H54 (cell line): Measurements from ENCODE around the gene SLITRK5.

Source experiments
- DNase-seq: peaks from one replicate; pipeline ENCODE4 v3.0.0; 2011; ENCODE audit warnings: low spot score, mixed read lengths; ENCODE audit not compliant: insufficient read length
- FAIRE-seq: peaks from 3 replicates; lab custom pipeline; 2011; peaks lifted over from hg19 to GRCh38; lab: Jason Lieb, UNC
- POLR2A ChIP-seq: IDR thresholded peaks from 2 replicates; pipeline ENCODE4 v1.6.1; 2011; ENCODE audit warnings: low read depth, mild to moderate bottlenecking, low read length

SLITRK5 gene

DNA sequence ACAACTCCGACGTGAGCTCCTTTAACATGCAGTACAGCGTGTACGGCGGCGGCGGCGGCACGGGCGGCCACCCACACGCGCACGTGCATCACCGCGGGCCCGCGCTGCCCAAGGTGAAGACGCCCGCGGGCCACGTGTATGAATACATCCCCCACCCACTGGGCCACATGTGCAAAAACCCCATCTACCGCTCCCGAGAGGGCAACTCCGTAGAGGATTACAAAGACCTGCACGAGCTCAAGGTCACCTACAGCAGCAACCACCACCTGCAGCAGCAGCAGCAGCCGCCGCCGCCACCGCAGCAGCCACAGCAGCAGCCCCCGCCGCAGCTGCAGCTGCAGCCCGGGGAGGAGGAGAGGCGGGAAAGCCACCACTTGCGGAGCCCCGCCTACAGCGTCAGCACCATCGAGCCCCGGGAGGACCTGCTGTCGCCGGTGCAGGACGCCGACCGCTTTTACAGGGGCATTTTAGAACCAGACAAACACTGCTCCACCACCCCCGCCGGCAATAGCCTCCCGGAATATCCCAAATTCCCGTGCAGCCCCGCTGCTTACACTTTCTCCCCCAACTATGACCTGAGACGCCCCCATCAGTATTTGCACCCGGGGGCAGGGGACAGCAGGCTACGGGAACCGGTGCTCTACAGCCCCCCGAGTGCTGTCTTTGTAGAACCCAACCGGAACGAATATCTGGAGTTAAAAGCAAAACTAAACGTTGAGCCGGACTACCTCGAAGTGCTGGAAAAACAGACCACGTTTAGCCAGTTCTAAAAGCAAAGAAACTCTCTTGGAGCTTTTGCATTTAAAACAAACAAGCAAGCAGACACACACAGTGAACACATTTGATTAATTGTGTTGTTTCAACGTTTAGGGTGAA lies 6.6 kb downstream of the SLITRK5 start:
- TF ChIP-seq POLR2A = no peak
- DNase-seq (peak; percentile 51), FAIRE-seq (no peak)

DNA sequence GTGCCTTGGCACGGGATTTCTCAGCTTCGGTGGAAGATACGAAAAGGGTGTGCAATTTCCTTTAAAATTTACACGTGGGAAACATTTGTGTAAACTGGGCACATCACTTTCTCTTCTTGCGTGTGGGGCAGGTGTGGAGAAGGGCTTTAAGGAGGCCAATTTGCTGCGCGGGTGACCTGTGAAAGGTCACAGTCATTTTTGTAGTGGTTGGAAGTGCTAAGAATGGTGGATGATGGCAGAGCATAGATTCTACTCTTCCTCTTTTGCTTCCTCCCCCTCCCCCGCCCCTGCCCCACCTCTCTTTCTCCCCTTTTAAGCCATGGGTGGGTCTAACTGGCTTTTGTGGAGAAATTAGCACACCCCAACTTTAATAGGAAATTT lies 7.2 kb downstream of the SLITRK5 start:
- FAIRE-seq = peak; percentile 87
- TF ChIP-seq POLR2A = no peak
- DNase-seq = no peak

DNA sequence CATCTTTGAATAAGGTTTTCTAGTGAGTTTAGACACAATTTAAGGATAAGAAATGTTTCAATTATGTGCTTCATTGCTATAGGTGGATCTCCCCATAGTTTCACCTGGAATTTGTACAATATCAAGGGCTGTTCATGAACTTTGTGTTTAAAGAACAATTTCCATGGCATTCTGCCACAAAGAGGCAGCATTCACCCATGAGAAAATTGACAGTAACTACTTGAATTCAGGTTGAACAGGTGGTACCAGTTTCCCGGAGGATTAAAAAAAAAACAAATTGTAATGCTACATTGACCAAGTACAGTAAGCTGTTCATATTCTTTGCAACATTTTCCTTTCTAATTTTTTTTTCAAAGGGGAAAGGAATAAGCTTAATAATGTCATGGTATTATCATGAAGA lies 9.1 kb downstream of the SLITRK5 start:
- peak; percentile 60 for FAIRE-seq

DNA sequence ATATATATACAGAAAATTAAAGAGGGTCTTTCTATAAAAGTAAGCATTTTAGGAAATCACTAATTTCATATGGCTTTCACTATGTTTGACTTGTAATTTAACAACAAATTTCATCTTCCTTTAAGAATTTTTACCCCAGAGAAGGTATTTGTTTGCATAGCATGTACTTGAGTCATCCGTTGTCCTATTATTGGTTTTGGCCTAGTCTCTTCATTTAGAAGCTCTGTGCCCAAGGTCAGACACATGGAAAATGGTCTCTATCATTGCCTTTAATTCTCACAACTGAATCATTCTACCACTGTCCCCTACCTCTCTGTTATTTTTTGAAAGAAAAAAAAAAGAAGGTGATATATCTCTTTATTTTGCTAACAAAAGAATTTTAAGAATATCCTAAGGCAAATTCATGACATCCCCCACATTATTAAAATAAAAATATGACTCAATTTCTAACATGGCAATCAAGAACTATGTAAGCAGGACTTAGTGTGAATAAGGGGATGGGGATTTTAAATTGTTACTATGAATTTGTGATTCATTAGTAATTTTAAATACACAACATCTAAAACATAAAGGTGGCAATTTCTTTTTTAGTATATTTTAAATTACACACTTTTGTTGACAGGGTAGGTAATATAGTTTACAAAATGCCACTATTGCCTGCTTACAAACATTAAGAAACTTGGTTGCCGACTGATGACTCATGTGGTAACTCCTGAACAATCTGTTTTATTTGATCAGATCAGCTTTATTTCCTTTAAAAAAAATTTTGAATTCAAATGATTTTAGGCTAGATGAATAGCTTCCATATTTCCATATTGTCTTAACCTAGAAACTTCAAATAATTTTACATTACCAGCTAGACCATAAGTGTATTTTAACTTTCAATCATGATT lies 13.9 kb downstream of the SLITRK5 start:
- TF ChIP-seq POLR2A = no peak
- FAIRE-seq (peak; percentile 96), DNase-seq (no peak)

More for the DNA sequence above, 9.1 kb downstream of the SLITRK5 start:
- DNase-seq = no peak
- TF ChIP-seq POLR2A = no peak

DNA sequence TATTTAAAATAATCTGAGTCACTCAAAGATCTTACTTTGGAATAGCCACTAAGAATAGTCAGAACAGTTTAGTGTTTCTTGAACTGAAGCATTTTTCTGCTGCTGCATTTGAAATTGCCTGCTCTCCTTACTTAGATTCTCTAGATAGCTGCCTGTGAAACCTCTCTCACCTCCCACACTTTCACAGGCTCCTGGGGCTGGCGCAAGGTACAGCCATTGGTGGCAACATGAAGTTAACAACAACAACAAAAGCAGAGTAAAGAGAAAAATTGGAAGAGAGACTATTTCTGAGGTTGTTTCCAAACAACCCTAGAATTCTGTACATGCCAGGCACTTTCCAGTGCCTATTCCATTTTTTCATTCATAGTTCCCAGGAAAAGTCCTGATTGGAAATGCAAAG lies 25.3 kb downstream of the SLITRK5 start:
- no peak for TF ChIP-seq POLR2A
- FAIRE-seq = no peak

DNA sequence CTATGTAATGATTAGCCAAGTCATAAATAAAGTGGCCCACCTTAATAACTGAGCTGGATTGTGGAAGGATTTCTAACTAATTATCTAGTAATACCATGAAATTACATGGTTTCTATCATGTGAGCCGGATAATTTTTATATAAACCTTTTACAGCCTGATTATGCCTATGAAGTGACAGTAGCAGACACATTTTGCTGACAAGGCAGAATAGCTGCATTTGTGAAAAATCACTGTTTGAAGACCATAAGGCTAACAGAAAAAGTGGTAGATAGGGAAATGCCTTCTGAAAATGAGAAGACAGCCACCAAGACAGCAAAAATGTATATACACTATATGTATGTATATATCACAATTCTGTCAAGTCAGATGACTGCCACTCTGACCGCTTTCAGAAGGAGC lies 27.1 kb downstream of the SLITRK5 start:
- FAIRE-seq (no peak), DNase-seq (no peak)
- TF ChIP-seq POLR2A = no peak

More for the DNA sequence above, 25.3 kb downstream of the SLITRK5 start:
- DNase-seq = no peak

DNA sequence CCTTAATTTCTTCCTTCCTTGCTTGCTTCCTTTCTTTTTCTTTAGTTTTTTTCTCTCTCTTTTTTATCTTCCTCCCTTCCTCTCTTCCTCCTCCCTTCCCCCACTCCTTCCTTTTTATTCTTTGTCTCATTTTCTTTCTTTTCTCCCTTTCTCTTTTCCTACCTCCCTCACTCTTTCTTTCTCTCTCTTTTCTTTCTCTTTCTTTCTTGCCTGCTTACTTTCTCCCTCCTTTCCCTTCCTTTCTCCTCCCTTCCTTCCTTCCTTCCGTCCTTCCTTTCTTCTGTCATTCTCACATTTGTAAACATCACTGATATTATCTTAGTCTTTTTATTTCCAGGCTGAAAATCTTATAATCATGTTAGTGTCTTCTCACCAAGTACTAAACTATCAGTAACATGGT lies 38.8 kb downstream of the SLITRK5 start:
- FAIRE-seq (no peak), DNase-seq (no peak)

DNA sequence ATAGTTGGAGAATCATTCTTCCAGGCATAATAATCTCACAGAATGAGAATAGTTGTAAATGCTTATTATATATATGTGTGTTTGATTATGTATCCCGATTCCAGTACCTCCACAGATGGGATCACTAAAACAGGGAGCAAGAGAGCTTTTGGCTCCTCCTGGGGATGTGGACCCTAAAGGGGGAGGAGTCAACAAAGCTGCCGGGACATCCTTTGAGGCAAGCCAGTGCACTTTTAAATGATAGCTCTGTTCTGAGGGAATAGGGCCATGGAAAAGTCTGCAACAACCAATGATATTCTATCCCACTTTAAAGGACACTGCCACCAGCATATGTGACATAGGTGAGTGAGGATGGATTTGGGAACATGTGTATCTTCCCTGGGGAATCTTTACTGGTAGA lies 40.8 kb downstream of the SLITRK5 start:
- no peak for FAIRE-seq
- no peak for DNase-seq
- no peak for TF ChIP-seq POLR2A

More for the DNA sequence above, 38.8 kb downstream of the SLITRK5 start:
- no peak for TF ChIP-seq POLR2A
